MV-4-11 (cell line): ENCODE results near the gene KCND2.
"Not testable (repeated sequence)": the region's sequence is repeated elsewhere in the genome, so short reads cannot be mapped to it uniquely, and the experiment has no call there.

Experiments used
- DNase-seq: peaks from one replicate; lab custom pipeline; 2025; lab: John Stamatoyannopoulos, UW

KCND2 gene

DNA sequence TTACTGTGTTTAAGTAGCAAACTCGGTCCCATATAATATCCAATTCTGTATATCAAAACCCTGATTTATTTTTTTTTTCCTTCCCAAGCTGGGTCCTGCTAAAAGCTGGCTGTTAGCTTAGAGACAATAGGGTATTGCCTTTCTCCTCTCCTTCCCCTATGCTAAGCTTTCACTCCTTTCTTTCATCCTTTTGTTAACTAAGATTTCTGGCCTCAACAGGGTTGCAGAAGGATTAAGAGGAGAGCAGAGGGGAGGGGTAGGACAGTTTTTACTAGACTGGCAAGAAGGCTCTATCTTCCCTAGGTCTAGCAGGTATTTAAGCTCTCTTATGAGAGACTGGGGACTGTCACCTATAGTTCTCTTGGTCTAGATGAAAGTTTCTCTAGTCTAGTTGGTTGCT lies 229.2 kb downstream of the KCND2 start:
- DNase-seq = no peak

DNA sequence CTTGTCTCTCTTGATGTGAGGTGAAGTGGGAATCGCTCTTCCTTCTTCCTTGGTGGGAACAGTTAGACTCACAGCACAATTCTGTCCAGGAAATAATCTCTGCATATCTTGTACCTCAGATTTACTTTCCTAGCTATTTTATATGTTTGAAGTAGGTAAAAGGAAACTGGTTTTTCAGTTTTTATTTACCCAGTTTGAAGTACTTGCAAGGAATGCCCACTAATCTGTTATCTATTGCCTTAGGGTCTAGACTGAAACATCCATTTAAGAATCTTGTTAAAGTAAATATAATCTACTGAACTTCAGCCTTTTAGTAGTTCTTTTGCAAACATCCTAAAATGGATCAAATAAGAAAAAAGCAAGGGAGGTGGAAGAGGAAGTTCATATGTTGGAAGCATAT lies 229.8 kb downstream of the KCND2 start:
- DNase-seq = no peak

DNA sequence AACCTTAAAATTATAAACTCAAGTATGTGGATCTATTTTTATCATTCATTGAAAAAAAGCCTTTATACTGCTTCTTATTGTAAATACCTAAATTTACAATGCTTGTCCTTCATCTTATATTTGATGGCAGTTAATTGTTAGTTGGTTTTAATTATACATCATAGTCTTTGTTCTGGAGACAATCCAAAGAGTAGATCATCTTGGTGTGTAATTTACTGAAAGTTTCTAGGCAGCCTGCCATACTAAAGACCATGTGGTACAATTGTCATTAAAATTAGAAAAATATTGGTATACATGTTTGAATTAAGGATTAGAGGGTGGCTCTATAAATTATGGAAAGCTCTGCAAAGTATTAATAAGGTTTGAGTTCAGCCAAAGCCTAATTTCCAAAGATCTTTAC lies 231.4 kb downstream of the KCND2 start:
- no peak for DNase-seq

DNA sequence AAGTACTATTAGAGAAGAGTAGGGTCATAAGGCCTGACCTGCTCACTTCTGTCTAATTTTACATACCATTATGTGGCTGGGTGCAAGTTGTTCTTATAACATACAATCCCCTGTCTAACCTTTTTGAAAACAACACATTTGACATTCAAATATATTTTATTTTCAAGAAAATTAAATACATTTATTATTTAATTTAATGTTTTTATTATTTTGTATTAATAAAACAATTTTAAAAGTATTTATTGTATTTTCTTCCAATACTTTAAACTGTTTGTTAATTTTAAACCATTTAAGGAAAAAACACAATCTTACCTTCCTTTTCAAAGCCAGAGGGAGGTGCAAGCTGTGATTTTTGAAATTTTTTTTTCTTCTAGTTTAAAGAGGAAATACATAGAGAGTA lies 232.8 kb downstream of the KCND2 start:
- no peak for DNase-seq

DNA sequence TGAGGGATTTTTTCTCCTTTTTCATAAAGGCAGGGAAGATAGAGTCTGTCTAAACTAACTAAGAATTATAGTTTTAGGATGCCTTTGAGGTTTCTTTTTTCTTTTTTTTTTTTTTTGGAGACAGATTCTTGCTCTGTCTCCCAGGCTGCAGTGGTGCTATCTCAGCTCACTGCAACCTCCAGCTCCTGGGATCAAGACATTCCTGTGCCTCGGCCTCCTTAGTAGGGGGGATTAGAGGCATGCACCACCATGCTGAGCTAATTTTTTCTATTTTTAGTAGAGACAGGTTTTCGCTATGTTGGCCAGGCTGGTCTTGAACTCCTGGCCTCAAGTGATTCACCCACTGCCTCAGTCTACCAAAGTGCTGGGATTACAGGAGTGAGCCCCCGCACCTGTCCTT lies 239.7 kb downstream of the KCND2 start:
- DNase-seq = no peak

DNA sequence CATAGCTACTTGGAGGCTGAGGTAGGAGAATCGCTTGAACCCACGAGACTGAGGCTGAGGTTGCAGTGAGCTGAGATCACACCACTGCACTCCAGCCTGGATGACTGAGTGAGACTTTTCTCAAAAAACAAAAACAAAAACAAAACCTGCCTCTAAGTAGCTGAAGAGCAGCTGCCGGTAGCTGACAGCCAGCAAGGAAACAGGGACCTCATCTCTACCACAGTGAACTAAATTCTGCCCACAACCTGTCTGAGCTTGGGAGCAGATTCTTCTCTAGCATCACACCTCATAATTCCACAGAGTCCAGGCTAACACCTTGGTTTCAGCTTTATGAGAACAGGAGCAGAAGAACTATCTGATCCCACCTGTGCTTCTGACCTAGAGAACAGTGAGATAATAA lies 246.2 kb downstream of the KCND2 start:
- DNase-seq = no peak

DNA sequence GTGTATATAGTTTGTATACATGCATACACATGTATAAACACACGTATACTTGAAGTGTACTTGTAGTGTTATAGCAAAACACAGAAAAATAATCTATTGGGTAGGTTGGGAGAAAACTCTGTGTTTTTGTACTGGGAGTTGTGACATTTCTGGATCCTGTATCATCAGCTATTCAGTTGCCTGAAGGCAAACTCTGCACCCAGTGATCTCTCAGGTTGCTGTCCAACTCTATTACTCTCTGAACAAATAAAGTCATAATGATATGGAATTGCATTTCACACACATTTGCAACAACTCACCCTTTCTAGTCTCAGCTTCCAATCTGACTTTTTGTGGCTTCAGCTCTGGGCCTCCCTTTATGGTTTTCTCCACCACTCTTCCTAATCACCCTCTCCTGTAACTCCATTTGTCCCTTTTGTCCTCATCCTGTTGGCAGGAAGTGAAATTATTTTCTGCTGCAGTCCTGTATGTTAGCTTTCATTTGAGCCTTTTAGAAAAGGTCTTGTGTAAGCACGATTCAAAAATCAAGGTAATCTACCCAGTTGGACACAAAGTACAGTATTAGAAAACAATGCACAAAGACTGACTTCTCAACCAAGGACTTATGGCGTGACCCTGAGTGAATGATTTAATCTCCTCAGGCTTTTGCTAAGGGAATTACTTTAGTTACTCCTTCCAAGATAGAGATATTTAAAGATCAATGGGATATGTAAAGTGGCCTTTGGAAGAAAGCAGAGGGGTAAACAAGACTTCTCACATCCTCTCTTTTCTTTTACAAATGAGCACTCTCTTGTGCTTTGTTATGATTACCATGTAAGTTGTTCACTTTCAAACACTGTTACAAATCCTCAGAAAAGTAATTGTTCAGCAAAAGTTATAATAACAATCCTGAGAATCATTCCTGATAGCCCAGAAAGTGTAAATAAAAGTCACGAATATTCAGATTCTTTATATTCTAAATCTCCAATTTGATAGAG lies 249.1 kb downstream of the KCND2 start:
- DNase-seq = no peak

DNA sequence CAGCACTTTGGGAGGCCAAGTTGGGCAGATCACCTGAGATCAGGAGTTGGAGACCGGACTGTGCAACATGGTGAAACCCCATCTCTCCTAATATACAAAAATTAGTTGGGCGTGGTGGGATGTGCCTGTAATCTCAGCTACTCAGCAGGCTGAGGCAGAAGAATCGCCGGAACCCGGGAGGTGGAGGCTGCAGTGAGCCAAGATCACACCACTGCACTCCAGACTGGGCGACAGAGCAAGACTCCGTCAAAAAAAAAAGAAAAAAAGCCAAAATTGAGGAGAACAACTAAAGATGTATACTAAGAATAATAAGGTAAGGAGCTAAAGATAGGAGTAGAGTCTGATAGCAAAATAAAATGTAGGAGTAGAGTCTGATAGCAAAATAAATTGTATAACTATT lies 251.0 kb downstream of the KCND2 start:
- DNase-seq = no peak

DNA sequence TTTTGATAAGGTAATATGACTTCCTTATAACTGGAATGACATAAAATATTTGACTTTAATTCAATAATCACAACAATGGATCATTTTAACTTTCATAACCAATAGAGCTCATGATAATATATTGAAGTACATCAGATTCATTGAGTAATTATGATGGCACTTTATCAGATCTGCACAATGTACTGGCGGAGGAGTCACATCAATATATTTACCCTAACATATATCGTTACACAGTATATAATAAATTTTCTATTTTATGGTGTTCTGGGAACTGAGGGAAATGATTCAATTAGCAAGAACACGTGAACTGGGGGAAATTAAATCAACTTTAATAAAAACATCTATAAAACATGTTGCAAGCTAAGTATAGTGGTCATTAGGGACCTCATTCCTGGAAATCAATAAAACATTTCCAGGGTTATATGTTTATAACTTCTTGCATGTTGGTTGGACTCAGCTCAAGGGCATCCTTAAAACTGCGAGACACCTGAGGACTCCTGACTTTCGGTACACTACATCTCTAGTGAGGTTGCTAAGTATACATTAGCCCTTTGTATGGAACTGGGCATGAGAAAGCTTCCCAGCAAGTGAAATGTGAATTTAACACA lies 254.0 kb downstream of the KCND2 start:
- DNase-seq = no peak

DNA sequence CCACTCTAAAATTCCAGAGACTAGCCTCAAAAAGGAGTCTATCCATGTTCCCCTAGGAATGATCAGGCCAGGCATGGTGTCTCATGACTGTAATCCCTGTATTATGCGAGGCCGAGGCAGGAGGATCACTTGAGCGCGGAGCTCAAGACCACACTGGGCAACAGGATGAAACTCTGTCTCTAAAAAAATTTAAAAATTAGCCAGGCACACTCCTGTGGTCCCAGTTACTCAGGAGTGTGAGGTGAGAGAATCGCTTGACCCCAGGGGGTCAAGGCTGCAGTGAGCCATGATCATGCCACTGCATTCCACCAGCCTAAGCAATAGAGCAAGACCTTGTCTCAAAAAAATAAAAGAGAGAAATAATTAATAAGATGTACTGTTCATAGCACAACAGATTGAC lies 256.8 kb downstream of the KCND2 start:
- no peak for DNase-seq

DNA sequence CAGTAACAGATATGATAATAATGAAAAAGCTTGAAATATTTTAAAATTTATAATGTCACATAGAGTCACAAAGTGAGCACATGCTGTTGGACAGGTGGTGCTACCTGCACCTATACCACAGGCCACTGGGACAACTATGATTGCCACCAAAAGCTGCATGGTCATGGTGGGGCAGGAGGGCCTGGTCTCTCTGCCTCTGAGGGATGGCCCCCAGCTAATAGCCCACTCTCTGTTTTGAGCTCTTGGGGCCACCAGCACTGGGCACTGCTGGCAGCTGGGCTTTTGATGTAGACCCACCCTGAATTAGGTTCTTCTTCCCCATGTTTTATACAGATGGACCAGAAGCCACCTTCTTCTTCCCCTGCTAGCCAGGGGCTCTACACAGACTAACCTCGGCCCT lies 265.4 kb downstream of the KCND2 start:
- no peak for DNase-seq

DNA sequence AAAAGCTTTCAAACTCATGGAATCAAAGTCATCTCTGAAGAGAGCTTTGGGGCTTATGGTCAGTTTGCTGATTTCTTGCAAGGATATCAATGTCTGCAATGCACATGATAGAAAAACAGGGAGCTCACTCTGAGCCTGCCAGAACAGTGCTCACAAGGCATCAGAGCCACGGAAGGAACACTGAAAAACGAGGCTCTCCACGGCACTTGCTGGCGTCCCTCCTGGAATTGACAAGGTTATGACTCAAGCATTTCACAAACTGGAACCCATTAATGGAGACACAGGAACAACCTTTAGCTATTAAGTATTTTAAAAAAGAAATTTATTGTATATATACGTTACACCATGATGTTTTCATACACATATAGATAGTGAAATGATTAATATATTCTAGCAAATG lies 266.3 kb downstream of the KCND2 start:
- no peak for DNase-seq

DNA sequence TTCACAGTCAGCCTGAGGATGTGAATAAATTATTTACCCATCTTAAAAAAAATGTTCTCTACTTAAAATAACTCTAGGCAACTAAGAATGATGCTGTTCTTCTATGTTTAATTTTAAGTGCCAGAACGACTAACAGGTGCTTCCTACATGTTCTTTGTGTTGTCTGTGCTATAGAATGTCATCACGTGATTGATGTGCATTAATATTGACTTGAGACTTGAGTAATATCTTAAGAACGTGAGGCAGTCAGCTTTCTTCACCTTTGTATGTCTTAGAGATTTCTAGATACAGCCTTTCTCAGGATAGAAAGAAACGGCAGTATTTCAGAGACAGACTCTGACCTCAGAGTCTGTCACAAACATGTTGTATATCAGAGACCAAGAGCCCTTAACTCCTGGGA lies 274.6 kb downstream of the KCND2 start:
- DNase-seq = no peak

DNA sequence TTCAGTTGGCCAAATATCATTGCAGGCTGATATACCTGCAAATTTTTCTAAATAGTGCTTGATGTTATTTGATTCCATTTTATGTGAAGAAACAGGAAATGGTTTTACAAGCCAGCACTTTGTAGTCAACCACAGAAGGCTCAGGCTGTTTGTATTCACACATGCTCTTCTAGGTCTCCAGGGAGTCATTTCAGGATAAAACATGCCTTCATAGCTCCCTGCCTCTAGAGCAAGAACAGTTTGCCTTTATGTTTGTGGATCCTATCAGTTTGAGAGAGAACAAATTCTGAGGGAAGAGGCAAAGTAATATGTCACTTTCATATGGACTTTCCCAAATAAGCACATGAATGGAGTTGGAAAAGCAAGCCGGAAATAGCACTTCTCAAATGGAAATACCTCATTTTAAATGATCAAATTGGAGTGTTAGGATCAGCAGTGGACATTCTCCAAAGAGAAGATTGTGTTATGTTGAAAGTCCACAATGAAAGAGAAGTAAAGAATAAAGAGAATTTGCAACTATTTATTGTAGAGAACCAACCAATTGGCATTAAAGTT lies 277.6 kb downstream of the KCND2 start:
- no peak for DNase-seq

DNA sequence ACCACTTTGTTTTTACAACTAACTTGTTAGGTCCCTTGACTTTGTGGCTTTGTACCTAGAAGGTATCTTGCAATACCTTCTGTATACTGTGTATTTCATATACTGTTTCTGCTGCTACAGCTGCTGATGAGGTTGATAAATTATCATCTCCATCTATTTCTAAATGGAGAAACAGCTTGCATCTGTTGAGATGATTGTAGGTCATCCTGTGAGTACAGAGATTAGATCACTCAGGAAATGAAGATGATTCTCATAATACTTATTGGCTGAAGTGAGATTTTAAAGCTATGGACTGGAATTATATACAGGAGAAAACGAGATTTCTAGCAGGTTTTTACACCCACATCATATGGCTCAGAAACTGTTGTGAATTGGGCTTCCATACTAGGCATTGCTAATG lies 280.5 kb downstream of the KCND2 start:
- DNase-seq = no peak

DNA sequence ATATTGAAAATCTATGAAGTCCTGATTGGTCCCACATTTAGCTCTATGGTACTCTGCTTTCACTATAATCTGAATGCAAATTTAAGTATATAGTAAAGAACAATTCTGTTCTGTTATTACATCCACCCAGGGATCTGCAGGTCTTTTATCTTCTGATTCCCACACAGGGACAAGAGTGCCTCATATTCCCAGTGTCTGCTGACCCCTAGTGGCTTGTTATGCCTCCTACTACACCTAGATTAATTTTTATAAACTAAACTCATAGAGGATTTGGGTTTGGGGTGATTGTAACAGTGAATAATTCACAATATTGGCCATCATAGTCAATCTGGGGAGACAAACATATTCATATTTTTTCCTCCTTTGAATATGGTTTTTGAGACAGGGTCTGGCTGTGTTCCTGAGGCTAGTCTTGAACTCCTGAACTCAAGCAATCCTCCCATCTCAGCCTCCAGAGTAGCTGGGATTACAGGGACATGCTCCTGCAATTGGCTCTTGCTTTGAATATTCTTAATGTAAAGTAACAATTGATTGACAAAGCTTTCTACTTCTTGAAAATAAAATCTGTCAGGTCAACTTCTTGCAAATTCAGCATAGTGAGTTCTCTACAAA lies 282.1 kb downstream of the KCND2 start:
- DNase-seq = no peak

DNA sequence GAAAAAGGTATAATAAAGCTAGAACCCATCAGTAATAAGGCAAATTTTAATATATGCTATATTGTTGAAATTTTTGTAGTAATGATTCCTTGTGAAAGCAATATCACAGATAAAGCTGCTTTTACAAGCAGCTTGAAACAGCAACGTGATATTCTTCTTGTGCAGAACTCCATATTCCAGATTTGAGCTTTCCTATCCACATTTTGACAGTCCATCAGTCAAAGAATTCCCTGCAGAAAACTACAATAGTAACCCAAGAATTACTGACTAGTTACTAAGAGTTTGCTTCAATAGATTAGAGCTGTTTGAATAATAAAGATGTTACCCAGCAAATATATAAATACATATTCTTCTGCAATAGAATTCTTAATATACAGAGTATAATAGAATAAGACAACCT lies 291.2 kb downstream of the KCND2 start:
- DNase-seq = no peak

DNA sequence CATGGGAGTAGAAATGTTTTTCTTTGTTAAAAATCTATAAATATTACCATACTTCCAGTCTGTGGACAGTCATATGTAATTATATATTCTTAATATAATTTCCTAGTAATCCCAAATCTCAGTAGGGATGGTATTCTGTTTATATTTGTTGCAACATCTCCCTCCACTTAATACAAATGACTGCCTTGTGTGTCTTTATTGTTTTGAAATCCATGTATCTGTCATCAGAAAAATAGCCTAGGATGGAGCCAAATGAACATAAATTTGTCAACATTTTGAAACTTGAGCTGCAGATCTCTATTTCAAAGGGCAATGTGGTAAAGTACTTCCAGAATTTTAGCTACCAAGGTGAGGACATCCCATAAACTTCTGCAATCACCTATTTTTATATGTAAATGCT lies 294.2 kb downstream of the KCND2 start:
- DNase-seq = no peak

DNA sequence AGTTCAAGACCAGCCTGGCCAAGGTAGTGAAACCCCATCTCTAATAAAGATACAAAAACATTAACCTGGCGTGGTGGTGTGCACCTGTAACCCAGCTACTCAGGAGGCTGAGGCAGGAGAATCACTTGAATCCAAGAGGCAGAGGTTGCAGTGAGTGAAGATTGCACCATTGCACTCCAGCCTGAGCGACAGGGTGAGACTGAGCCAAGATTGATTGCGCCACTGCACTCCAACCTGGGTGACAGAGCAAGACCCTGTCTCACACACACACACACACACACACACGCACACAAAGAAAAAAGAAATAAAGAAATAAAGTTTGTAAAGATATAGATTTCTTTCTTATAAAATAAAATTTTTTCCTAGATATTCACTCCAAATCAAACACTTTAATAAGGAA lies 305.7 kb downstream of the KCND2 start:
- not testable (repeated sequence) for DNase-seq

DNA sequence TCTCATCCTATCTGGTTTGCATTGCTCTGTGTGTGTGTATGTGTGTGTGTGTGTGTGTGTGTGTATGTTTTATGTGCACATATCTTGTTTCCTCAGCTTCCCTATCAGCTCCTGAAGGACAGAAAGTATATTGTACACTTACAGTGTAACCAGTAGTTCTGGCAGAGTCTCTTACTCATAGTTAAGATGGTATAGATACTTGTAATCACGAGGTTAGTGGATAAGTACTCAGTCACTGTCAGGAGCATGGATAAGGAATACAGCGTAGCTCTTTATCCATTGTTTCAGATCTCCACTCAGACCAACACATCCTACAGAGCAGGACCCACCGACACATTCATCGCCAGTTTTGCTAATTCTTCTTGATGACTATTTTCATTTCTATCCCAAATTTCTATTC lies 309.9 kb downstream of the KCND2 start:
- no peak for DNase-seq

DNA sequence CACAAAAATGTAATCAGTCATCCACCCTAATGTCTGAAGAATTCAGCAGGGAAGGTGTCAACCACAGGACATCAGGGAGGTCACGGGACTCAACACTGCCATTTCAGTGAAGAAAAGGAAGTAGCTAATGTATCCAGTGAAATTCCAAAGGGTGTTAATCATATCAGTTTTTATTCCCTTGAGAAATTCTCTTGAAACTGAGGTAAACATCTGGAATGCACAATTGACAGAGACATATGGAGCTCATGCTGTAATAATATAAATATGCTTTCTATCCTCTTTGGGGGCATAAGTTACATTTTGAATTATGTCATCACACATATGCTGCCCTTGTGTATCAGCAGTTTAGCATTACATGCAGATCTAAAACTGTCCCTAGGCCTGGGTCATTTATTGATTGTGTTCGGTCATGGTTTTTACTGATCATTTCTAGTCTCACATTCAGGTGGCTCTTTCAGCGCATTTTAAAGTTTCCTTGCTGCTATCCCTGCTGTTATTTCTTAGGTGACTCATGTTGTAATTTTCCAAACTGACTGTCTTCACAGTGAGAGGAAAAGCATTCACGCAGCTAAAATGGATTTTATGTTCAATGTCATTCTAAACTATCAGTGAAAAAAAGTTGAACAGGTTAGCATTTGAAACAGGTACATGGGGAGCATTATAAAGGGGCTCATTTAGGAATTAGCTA lies 311.1 kb downstream of the KCND2 start:
- no peak for DNase-seq

DNA sequence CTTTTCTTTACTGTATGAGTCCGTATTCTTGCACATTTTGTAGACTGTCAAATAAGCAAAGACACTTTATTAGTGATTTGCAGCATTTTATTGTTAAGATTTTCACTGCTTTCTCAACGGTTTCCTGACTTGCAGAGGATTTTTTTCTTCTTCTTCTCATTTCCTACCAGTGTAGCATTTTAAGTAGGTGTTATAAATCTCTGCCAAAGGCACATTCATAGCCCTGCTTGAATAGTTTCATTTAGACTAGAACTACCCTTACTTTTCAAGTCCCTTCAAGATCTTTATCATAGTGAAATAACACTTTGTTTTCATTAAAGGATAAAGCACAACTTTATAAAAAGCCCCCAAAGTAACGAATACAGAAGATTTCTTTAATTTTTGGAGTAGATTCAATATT lies 313.6 kb downstream of the KCND2 start:
- DNase-seq = no peak
